PFSK-1 (cell line): ENCODE data around the gene CCDC177.

ENCODE experiments used
- FOXP2 ChIP-seq: optimal IDR thresholded peaks from 2 replicates; pipeline ENCODE3; 2011; ENCODE audit warnings: borderline replicate concordance, control low read depth, inconsistent platforms; ENCODE audit not compliant: insufficient read depth; ENCODE audit errors: extremely low read length, extremely low read depth
- POLR2AphosphoS5 ChIP-seq: IDR thresholded peaks from 2 replicates; pipeline ENCODE4 v1.6.1; 2012; ENCODE audit warnings: low read depth, mild to moderate bottlenecking, control low read depth, low read length, moderate library complexity
- REST ChIP-seq, 2 experiments: IDR thresholded peaks; 2 replicates each; pipeline versions ENCODE4 v1.6.1 to v1.8.0; 2011 to 2012; ENCODE audit warnings: low read depth in 2 of 2, low read length in 2 of 2, control low read depth in 1 of 2, inconsistent platforms in 1 of 2, mild to moderate bottlenecking in 1 of 2, moderate library complexity in 1 of 2; ENCODE audit not compliant: insufficient read depth in 1 of 2
- SIN3A ChIP-seq: IDR thresholded peaks from 2 replicates; pipeline ENCODE4 v1.6.1; 2012; ENCODE audit warnings: mild to moderate bottlenecking, low read length, moderate library complexity, borderline replicate concordance; ENCODE audit not compliant: insufficient read depth
- TAF1 ChIP-seq: IDR thresholded peaks from 2 replicates; pipeline ENCODE4 v1.6.1; 2012; ENCODE audit warnings: low read length, control low read depth, borderline replicate concordance; ENCODE audit not compliant: insufficient read depth

The CCDC177 gene

GRCh38 chr14:69528930-69529329 lies 45.7 kb downstream of the CCDC177 start:
- no peak for TF ChIP-seq POLR2AphosphoS5
- TF ChIP-seq TAF1: no peak
- TF ChIP-seq REST (IDR thresholded peaks at IDR 0.05; ENCODE audit: insufficient read depth in 1 of 2, low read depth in 2 of 2, low read length in 2 of 2): no peak
- TF ChIP-seq SIN3A: no peak
- no peak for TF ChIP-seq FOXP2

- TF ChIP-seq REST (IDR thresholded peaks at IDR 0.05; ENCODE audit: insufficient read depth in 1 of 2, low read depth in 2 of 2, low read length in 2 of 2) (no peak), TAF1 (no peak), FOXP2 (no peak), SIN3A (no peak), POLR2AphosphoS5 (no peak)
Observed at GRCh38 chr14:69528143-69528542, 46.5 kb downstream of the CCDC177 start.

- no peak for TF ChIP-seq TAF1
- TF ChIP-seq SIN3A: no peak
- no peak for TF ChIP-seq FOXP2
- no peak for TF ChIP-seq POLR2AphosphoS5
- no peak for TF ChIP-seq REST (IDR thresholded peaks at IDR 0.05; ENCODE audit: insufficient read depth in 1 of 2, low read depth in 2 of 2, low read length in 2 of 2)
Observed at GRCh38 chr14:69527635-69528034, 47.0 kb downstream of the CCDC177 start.

- TF ChIP-seq FOXP2: no peak
- TF ChIP-seq REST (IDR thresholded peaks at IDR 0.05; ENCODE audit: insufficient read depth in 1 of 2, low read depth in 2 of 2, low read length in 2 of 2): no peak
- no peak for TF ChIP-seq SIN3A
- no peak for TF ChIP-seq POLR2AphosphoS5
- no peak for TF ChIP-seq TAF1
Observed at GRCh38 chr14:69525896-69526295, 48.8 kb downstream of the CCDC177 start.

DNA sequence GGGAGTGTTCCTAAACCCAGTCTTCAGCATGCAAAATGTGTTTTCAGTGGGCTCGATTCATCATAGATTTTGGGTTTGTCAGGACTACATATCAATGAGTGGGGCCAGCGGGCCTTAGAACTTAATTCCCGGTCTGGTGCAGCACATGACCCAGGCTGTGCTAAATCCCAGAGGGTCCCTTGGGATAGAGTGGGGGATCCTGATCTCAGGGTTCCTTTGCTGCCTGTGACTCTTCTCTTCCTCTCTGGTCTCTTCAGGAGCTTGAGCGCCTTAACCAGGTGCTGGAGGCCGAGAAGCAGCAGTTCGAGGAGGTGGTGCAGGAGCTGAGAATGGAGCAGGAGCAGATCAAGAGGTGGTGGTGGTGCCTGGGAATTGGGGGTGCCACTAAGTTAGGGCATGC lies 52.6 kb downstream of the CCDC177 start:
- TF ChIP-seq REST (IDR thresholded peaks at IDR 0.05; ENCODE audit: insufficient read depth in 1 of 2, low read depth in 2 of 2, low read length in 2 of 2) (no peak), TAF1 (no peak)
